Measurements from ENCODE around the gene PPP2R5D. TPM values are rescaled to one million over a fixed set of nuclear protein-coding genes. Genes with fewer than 3 reads are reported as not detected.

PPP2R5D gene
- total and polyA plus RNA-seq, 9 of the 15 experiments (the other 6 are each of a cell fraction or from before 2014, with no cell fraction given), result 1.3 to 96.1 (median 38.4) TPM

DNA sequence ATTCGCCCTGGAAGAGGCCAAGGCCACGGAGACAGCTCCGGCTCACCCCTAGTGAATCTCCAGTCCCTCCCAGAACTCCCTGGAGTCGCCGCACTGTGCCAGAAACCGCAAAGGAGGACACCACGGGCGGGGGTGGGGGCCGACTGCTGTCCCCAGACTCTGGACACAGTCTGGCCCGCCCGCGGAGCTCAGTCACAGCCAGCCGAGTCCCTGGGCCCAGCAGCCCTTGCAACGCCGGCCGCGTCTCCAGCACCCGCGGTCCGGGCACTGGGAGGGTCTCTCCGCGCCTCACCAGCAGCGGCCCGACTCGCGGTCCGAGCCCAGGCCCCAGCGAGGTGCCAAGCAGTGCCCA lies 5.9 kb upstream of the PPP2R5D start (continued):
- TF ChIP-seq ZNF75A (CRISPR knock-in tag; IDR thresholded peaks at IDR 0.05), result no peak
- TF ChIP-seq CBX8 (IDR thresholded peaks at IDR 0.05; ENCODE audit: borderline replicate concordance, extremely low read depth, low read depth, low read length, poor library complexity, severe bottlenecking), result no peak
- 0 out of 2 replicates have a peak, but pooled peaks have one; percentile 7 for TF ChIP-seq ZNF76 (CRISPR knock-in tag; IDR thresholded peaks at IDR 0.05; ENCODE audit: borderline replicate concordance)
- no peak for TF ChIP-seq ARHGAP35 (IDR thresholded peaks at IDR 0.05; ENCODE audit: partially characterized antibody)
- TF ChIP-seq, protein P1, sequence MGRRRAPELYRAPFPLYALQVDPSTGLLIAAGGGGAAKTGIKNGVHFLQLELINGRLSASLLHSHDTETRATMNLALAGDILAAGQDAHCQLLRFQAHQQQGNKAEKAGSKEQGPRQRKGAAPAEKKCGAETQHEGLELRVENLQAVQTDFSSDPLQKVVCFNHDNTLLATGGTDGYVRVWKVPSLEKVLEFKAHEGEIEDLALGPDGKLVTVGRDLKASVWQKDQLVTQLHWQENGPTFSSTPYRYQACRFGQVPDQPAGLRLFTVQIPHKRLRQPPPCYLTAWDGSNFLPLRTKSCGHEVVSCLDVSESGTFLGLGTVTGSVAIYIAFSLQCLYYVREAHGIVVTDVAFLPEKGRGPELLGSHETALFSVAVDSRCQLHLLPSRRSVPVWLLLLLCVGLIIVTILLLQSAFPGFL (CRISPR knock-in tag; IDR thresholded peaks at IDR 0.05), result 0 out of 2 replicates have a peak, but pooled peaks have one; percentile 29
- peak; percentile 95 for TF ChIP-seq CBFB (CRISPR knock-in tag; IDR thresholded peaks at IDR 0.05)
- TF ChIP-seq, protein P2, sequence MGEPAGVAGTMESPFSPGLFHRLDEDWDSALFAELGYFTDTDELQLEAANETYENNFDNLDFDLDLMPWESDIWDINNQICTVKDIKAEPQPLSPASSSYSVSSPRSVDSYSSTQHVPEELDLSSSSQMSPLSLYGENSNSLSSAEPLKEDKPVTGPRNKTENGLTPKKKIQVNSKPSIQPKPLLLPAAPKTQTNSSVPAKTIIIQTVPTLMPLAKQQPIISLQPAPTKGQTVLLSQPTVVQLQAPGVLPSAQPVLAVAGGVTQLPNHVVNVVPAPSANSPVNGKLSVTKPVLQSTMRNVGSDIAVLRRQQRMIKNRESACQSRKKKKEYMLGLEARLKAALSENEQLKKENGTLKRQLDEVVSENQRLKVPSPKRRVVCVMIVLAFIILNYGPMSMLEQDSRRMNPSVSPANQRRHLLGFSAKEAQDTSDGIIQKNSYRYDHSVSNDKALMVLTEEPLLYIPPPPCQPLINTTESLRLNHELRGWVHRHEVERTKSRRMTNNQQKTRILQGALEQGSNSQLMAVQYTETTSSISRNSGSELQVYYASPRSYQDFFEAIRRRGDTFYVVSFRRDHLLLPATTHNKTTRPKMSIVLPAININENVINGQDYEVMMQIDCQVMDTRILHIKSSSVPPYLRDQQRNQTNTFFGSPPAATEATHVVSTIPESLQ (CRISPR knock-in tag; IDR thresholded peaks at IDR 0.05), result peak; percentile 89; the same call in 1 of the 2 replicates
- TF ChIP-seq HMGN3 (IDR thresholded peaks at IDR 0.05; ENCODE audit: borderline replicate concordance, extremely low read depth, insufficient read length, low read depth, low read length), result peak; percentile 42
- TF ChIP-seq ZFX (CRISPR knock-in tag; IDR thresholded peaks at IDR 0.05), result no peak; the same call in 1 of the 2 replicates
- peak; percentile 33; the same call in 1 of the 2 replicates for TF ChIP-seq POLR2AphosphoS5 (IDR thresholded peaks at IDR 0.05; ENCODE audit: control insufficient read depth, insufficient read depth, low read depth, low read length)
- TF ChIP-seq, protein P3, sequence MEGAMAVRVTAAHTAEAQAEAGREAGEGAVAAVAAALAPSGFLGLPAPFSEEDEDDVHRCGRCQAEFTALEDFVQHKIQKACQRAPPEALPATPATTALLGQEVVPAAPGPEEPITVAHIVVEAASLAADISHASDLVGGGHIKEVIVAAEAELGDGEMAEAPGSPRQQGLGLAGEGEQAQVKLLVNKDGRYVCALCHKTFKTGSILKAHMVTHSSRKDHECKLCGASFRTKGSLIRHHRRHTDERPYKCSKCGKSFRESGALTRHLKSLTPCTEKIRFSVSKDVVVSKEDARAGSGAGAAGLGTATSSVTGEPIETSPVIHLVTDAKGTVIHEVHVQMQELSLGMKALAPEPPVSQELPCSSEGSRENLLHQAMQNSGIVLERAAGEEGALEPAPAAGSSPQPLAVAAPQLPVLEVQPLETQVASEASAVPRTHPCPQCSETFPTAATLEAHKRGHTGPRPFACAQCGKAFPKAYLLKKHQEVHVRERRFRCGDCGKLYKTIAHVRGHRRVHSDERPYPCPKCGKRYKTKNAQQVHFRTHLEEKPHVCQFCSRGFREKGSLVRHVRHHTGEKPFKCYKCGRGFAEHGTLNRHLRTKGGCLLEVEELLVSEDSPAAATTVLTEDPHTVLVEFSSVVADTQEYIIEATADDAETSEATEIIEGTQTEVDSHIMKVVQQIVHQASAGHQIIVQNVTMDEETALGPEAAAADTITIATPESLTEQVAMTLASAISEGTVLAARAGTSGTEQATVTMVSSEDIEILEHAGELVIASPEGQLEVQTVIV (CRISPR knock-in tag; IDR thresholded peaks at IDR 0.05; ENCODE audit: borderline replicate concordance), result no peak
- no peak for TF ChIP-seq SRSF7 (optimal IDR thresholded peaks at IDR 0.05; ENCODE audit: low read depth, low read length)

Data from K562 (cell line).